ENCODE results near the gene KRTAP10-6.
"Not testable (repeated sequence)": the region's sequence is repeated elsewhere in the genome, so short reads cannot be mapped to it uniquely, and the experiment has no call there.

Gene KRTAP10-6

DNA sequence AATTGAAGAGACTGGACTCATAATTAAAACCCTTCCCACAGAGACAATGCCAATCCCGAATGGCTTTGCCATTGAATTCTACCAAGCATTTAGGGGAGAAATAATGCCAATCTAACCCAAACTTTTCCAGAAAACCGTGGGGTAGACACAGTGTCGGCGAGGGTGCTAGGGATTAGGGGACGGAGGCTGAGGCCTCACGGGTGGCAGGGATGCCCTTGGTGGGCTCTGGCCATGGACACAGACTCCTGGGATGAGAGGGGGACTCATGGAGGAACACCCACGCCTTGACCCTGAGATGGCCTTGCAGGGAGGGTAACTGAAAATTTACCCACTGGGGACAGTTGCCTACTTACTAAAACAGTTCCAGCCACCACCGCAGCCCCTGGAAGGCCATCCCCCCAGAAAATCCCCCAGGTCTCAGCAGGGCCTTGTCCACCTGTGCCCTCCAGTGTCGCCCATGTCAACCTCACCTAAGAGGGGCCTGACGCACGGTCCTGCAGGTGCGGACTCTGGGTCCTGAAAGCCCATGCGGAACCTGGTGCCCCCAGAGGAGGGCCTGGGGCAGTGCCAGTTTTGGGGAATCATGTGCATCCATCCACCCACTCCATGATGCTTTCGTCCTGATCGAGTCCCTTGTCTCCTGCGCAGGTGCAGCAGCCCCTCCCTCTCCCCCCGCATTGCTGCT lies 13.8 kb downstream of the KRTAP10-6 start:
- DNase-seq (ENCODE audit: low read depth), result no peak

DNA sequence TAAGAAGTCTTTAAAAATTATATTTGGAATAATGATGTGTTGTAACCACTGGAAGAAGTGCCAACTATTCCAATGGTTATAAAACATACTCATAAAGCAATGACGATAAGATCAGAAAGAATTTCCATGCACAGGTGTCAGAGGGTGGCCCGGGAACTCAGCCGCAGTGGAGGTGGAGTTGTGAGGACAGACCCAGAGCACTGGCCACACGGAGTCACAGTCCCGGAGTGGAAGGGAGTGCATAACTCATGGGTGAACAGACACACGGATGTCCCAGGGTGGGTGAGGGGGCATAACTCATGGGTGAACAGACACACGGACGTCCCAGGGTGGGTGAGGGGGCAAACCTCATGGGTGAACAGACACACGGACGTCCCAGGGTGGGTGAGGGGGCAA lies 16.3 kb downstream of the KRTAP10-6 start:
- DNase-seq (ENCODE audit: low read depth), result no peak

DNA sequence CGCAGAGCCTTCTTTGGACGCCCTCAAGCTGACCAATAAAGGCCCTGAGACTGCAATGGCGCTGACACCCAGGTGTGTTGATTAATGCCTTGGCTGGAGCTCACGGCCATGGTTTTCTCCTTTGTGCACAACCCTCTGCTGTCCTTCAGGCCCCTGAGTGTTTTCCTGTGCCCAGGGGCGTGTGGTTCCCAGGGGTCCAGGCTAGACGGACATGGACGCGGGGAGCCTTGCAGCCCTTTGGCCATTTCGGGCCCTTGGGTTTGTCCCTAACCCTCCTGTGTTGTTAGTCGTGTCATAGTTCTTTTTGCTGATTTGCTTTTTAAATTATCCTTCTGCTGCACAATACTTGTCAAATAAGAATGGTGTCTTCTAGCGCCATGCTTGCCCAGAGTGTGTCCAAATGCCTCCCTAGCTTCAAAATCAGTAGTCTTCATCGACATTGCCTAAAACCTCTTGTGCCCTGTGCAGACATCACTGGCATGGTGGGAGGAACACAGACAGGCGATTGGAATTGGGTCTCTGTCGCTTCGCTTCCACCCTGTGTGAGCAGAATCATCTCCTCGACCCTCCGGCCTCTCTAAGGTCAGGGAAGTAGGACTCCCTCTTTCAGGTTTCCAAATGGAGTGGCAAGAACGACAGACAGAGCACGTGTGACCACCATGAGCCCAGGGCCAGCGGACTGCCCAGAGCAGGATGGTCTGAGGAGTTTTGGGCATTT lies 16.8 kb downstream of the KRTAP10-6 start:
- DNase-seq (ENCODE audit: low read depth), result no peak

DNA sequence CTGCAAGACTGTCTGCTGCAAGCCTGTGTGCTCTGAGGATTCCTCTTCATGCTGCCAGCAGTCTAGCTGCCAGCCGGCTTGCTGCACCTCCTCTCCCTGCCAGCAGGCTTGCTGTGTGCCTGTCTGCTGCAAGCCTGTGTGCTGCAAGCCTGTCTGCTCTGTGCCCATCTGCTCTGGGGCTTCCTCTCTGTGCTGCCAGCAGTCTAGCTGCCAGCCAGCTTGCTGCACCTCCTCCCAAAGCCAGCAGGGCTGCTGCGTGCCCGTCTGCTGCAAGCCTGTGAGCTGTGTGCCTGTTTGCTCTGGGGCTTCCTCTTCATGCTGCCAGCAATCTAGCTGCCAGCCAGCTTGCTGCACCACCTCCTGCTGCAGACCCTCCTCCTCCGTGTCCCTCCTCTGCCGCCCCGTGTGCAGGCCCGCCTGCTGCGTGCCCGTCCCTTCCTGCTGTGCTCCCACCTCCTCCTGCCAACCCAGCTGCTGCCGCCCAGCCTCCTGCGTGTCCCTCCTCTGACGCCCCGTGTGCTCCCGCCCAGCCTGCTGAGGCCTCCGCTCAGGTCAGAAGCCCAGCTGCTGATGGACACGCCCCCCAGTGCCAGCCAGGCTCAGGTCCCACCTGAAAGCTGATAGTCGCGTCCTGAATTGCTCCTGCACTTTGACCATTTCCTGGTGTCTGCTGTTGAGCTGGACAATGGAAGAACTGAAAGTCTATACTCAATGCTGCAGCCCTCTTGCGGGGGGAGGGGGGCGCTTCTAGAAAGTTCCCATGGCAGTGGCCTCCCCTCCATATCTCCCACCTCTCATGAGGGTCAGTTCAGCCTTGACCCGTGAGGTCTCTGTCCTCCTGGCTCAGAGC lies 17.6 kb downstream of the KRTAP10-6 start:
- DNase-seq (ENCODE audit: low read depth), result no peak

DNA sequence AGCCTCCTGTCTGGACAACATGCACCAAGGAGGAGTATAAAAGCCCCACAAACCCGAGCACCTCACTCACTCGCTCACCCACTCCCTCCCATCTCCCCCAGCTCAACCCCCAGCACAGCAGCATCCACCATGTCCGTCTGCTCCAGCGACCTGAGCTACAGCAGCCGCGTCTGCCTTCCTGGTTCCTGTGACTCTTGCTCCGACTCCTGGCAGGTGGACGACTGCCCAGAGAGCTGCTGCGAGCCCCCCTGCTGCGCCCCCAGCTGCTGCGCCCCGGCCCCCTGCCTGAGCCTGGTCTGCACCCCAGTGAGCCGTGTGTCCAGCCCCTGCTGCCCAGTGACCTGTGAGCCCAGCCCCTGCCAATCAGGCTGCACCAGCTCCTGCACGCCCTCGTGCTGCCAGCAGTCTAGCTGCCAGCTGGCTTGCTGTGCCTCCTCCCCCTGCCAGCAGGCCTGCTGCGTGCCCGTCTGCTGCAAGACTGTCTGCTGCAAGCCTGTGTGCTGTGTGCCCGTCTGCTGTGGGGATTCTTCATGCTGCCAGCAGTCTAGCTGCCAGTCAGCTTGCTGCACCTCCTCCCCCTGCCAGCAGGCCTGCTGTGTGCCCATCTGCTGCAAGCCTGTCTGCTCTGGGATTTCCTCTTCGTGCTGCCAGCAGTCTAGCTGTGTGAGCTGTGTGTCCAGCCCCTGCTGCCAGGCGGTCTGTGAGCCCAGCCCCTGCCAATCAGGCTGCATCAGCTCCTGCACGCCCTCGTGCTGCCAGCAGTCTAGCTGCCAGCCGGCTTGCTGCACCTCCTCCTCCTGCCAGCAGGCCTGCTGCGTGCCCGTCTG lies 18.5 kb downstream of the KRTAP10-6 start, which contains the start of gene KRTAP10-4:
Gene KRTAP10-4, plus strand, starts transcription at position 100 of the 827 bp plus-strand sequence. Its CDS starts 30 bp downstream, at position 130.
- DNase-seq (ENCODE audit: low read depth), result not testable (repeated sequence)

DNA sequence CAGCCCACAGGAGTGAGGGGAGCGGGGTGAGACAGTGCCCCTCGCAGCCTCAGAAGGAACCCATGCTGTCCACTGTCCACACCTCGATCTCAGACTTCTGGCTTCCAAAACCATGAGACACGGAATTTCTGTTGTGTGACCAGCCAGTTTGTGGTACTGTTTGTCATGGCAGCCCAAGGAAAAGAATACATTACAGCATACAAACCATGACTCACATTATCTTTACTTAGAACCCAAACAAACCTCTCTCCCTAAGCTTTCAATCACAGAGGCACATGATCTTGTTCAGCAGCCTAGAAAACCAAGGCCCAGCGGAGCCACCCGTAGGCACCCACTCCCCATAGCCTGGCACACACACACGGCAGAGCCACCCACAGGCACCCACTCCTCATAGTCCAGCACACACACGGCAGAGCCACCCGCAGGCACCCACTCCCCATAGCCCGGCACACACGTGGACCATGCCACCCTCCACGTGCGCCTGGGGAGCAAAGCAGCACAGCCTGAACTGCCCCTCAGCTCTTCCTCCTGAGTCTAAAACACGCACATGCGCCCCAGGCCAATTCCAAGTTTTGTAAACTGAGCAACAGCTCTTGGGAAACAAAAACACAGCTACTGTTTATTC lies 19.2 kb downstream of the KRTAP10-6 start:
- no peak for DNase-seq (ENCODE audit: low read depth)

DNA sequence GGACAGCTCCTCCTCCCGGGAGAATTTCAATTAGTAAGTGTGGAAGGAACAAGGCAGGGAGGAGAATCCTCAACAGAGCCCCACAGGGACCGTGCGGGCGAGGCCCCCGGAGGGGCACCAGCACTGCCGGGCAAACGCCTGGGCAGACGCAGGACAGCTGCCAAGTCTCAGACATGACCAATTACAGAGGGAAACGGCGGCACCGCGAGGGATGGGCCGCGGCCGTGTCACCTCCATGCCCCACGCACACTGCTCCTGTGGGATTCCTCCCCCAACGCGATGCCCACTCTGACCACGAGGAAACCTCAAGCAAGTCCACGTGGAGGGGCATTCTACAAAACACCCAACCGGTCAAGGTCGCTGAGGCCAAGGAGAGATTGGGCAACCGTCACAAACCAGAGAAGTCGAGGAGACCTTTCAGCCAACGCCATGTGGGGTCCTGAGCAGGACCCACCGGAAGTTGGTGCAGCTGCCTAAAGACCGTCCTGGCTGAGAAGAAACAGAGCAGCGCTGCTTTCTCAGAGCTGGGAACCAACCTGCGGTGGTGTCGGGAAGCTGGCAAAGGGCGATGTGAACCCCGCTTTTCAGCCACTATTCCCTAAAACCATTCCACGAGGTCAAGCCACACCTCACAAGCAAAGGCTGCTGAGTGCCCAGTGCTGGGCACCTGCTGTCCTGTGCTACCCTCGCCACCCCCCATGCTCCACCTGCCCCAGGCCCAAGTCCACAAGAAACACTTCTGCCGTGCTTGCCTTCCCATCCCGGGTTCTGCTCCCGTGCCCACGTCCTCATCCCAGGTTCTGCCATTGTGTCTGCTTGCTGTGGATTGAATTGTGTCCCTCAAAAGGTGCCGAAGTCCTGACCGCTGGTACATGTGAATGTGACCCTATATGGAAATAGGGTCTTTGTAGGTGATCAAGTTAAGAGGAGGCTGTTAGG lies 20.2 kb downstream of the KRTAP10-6 start:
- no peak for DNase-seq (ENCODE audit: low read depth)

DNA sequence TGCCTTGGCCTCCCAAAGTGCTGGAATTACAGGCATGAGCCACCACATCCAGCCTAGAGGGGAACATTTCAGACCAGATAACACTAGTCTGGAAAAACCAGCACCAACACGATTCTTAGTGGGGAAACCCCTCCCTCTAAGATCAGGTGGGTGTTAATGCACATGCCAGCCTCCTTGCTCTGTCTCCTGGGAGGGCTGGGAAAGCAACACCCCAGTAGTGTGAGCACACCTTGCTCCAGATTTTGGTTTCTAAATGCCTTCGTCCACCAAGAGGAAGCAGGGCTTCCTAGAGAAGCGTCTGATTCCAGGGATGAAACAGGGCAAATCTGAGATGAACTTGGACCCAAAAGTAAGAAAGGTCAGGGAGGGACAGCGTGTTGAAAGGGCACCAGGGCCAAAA lies 21.0 kb downstream of the KRTAP10-6 start:
- DNase-seq (ENCODE audit: low read depth), result no peak

DNA sequence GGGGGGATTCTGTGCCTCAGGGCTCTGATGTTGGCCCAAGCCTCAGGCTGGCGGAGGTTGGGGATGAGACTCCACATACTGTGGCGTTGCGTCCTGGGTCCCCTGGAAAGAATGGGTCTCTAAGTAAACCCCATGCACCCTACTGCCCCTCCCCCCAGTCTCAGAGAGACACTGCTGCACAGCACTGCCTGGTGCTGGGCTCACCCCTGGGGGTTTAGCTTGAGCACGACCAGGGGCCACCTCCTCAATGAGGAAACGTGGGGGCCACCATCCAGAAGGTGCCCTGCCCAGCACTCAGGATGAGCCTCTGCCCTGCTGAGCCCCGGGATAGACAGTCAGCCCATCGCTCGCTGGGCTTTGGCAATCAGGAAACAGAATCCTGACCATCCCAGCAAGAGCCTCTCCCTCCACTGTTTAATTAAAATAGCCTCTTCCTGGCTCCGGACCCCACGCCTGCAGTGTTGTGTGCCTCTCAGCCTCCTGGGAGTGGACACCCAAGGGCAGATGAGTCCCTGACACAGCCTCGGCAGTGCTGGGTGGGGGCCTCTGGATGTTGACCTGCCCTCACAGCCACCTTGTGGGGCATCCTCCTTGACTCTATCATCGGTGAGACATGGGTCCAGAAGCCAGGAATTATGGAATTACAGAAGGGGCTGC lies 22.3 kb downstream of the KRTAP10-6 start:
- no peak for DNase-seq (ENCODE audit: low read depth)

DNA sequence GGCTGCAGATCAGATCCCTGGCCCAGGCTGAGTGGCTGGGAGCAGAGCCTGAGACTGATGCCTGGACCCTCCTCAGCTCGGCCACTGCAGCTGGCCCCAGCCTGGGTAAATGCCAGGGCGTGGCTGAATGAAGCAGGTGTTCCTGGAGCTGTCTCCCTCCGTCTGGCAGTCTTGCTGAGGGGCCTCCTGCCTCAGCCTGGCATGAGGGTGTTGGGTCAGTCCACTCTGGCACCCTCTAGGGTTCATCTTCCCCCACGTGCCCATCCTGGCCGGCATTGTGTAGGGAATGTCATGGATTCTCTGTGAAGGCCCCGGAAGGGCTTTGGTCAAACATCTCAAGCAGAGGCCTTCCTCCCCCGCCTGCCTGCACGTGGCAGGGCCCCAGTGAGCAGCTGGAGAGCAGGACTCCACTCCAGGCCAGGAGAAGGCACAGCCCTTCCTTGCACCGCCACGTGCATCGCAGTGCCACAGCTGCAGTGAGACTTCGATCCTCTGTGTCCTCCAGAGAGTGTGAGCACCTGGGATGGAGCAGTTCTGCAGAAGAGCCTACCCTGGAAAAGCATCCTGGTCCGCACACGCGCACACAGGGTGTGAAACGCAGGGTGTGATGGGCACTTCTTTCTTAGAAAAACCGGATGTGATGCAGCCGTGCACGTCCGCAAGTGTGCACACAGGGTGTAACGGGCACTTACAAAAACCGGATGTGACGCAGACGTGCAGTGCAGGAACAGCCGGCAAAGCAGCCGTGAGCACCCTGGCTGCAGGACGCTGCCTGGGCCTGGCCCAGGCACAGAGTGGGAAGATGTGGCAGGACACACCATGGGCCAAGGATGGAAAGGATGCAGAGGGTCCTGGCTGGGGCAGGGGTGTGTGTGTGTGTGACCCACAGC lies 23.4 kb downstream of the KRTAP10-6 start:
- no peak for DNase-seq (ENCODE audit: low read depth)

DNA sequence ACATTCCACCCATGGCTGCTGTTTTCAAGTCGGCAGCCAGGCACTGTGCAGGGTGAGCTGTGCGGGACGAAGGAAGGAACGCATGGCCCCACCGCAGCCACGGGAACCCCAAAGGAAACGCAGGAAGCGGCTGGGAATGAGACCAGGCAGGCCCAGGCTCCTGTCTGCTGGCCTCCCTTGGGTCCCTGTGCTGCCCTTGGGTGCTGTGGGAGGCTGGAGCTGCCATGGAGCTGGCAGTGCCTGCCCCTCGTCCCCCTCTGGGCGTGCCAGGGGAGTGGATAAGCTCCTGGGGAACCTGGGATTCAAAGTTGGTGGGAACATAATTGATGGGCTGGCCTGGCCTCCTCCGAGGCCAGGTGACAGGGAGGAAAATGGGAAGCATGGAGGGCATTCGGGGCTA lies 24.0 kb downstream of the KRTAP10-6 start:
- DNase-seq (ENCODE audit: low read depth), result no peak

DNA sequence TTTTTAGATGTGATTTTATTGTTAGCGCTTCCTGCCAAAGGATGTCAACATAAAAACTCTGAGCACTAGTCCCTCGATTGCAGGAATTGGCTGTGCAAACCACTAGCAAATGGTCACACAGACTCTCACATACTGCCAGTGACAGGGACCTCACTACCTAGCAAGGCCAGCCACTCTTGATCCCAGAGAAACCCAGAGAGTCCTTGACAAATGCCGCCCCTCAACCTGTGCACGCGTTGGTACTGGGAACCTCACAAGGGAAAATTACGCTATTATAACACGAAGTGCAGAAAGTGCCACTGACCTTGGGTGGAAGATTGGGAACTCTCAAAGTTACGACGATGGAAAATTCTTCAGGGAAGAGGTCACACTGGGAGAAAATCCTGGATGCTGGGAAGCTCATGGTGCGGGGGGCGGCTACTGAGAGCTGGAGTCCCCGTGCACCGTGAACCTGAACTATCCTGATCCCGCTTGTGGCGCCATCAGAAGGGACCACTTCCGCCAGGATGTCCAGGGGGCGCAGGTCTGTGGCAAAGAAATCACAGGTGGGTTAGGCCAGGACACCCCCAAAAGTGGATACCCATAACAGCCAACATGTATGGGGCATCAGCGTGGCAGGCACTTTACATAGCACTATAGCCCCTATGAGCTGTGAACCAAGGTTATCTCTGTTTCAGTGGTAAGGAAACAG lies 24.7 kb downstream of the KRTAP10-6 start:
- DNase-seq (ENCODE audit: low read depth), result no peak

DNA sequence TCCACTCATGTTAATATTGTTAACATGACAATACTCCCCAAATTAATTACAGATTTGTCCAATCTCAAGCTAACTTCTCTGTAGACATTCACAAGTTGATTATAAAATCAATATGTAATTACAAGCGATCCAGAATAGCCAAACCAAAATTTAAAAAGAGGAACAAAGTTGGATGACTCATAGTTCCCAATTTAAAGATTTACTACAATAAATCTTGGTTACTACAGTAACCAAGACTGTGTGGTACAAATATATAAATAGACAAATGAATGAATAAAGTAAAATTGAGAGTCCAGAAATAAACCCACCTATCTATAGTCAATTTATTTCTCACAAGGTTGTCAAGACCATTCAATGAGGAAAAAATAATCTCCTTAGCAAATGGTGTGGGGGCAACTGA lies 25.9 kb downstream of the KRTAP10-6 start:
- DNase-seq (ENCODE audit: low read depth), result no peak

DNA sequence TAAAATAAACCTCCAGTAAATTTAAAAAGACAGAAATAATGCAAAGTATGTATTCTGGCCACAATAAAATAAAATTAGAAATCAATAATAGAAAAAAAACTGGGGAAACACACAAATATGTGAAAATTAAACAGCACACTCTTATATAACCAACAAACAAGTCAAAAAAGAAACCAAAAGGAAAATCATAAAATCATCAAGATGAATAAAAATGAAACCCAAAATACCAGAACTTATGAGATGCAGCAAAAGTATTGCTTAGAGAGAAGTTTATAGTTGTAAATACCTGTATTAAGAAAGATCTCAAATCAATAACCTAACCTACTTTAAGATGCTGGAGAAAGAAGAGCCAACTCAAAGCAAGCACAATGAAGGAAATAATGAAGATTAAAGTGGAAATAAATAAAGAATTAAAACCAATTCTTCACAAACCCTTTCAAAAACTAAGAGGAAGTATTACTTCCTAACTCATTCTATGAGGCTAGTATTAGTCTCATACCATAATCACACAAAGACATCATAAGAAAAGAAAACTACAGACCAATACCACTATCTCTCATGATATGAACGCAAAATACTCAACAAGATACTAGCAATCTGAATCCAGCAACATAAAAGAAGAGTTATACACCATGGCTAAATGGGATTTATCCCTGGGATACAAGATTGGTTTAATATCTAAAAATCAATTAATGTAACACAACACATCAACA lies 27.3 kb downstream of the KRTAP10-6 start:
- no peak for DNase-seq (ENCODE audit: low read depth)

DNA sequence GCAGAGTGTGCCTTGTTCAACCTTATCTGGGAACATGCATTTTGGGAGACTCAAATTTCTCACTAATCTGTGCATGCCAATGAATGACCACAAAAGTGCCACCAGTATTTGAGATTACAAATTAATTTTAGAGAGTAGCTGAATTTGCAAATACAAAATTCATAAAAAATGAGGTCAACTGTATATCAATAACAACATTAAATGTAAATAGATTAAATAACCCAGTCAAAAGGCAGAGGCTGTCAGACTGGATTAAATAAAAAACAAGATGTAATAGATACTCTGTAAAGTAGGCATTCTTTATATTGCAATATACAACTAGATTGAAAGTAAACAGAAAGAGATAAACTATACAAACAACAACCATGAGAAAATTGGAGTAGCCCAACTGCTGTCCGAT lies 28.2 kb downstream of the KRTAP10-6 start:
- DNase-seq (ENCODE audit: low read depth), result no peak

DNA sequence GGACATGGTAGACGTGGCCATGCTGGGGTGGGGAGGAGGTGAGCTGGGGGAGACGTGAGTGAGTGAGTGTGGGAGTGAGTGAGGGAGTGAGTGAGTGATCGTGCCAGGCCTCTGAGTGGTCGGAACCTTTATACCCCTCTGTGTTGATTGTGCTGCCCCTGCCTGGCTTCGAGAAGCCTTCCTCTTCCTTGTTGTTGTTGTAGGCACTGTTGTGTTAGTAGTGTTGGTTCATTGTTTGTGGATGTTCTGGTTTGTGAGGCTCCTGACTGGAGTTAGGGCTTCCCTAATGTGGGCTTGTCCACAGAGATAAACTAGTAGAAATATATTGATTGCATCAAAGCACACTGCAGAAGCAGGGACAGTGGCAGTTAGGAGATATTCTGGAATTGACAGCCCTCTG lies 33.6 kb downstream of the KRTAP10-6 start, which contains the start of gene KRTAP10-3:
Gene KRTAP10-3, minus strand, starts transcription at position 101 of the 400 bp plus-strand sequence. Its CDS starts 80 bp downstream, at position 21.
- no peak for DNase-seq (ENCODE audit: low read depth)

DNA sequence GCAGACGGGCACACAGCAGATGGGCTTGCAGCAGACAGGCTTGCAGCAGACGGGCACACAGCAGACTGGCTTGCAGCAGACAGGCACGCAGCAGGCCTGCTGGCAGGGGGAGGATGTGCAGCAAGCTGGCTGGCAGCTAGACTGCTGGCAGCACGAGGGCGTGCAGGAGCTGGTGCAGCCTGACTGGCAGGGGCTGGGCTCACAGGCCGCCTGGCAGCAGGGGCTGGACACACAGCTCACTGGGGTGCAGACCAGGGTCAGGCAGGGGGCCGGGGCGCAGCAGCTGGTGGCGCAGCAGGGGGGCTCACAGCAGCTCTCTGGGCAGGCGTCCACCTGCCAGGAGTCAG lies 34.0 kb downstream of the KRTAP10-6 start:
- not testable (repeated sequence) for DNase-seq (ENCODE audit: low read depth)

Measured in activated T-cell treated with anti-CD3 and anti-CD28 coated beads for 1 hour (primary cell).